ENCODE data around the gene SPATA31C1.
"Not testable (repeated sequence)": the region's sequence is repeated elsewhere in the genome, so short reads cannot be mapped to it uniquely, and the experiment has no call there.

The SPATA31C1 gene

GRCh38 chr9:87917662-87918061 lies at the start of gene SPATA31C1:
TSS of gene SPATA31C1 (plus strand) at chr9:87917962.
- ATAC-seq, result not testable (repeated sequence)

- ATAC-seq, result no peak
Observed at GRCh38 chr9:87868175-87868574, 49.6 kb upstream of the SPATA31C1 start.

GRCh38 chr9:87868635-87869034 lies 49.1 kb upstream of the SPATA31C1 start:
- no peak for ATAC-seq

GRCh38 chr9:87869082-87869481 lies 48.7 kb upstream of the SPATA31C1 start:
- no peak for ATAC-seq

- ATAC-seq, result no peak
Observed at GRCh38 chr9:87871425-87872078, 46.2 kb upstream of the SPATA31C1 start.

- no peak for ATAC-seq
Observed at GRCh38 chr9:87872079-87872624, 45.6 kb upstream of the SPATA31C1 start.

- no peak for ATAC-seq
Observed at GRCh38 chr9:87873607-87874303, 44.0 kb upstream of the SPATA31C1 start.

GRCh38 chr9:87874304-87874623 lies 43.5 kb upstream of the SPATA31C1 start:
- no peak for ATAC-seq

- ATAC-seq, result no peak
Observed at GRCh38 chr9:87875060-87875459, 42.7 kb upstream of the SPATA31C1 start.

- ATAC-seq, result no peak
Observed at GRCh38 chr9:87875831-87876545, 41.8 kb upstream of the SPATA31C1 start.

- ATAC-seq, result no peak
Observed at GRCh38 chr9:87876708-87877107, 41.1 kb upstream of the SPATA31C1 start.

GRCh38 chr9:87878989-87879511 lies 38.7 kb upstream of the SPATA31C1 start:
- peak; percentile 37 to 65 for ATAC-seq

- ATAC-seq, result no peak
Observed at GRCh38 chr9:87880116-87880515, 37.6 kb upstream of the SPATA31C1 start.

- no peak for ATAC-seq
Observed at GRCh38 chr9:87880683-87881082, 37.1 kb upstream of the SPATA31C1 start.

- no peak for ATAC-seq
Observed at GRCh38 chr9:87882627-87883026, 35.1 kb upstream of the SPATA31C1 start, which contains the start of gene SPATA31E1. TSS of gene SPATA31E1 (plus strand) at chr9:87882877. CDS start at chr9:87882892, 15 bp downstream.

- no peak for ATAC-seq
Observed at GRCh38 chr9:87883274-87883673, 34.5 kb upstream of the SPATA31C1 start.

- ATAC-seq, result no peak
Observed at GRCh38 chr9:87883990-87884389, 33.8 kb upstream of the SPATA31C1 start.

- no peak for ATAC-seq
Observed at GRCh38 chr9:87884578-87885459, 32.9 kb upstream of the SPATA31C1 start.

GRCh38 chr9:87885484-87886189 lies 32.1 kb upstream of the SPATA31C1 start:
- ATAC-seq, result no peak

- ATAC-seq, result no peak
Observed at GRCh38 chr9:87886210-87886932, 31.4 kb upstream of the SPATA31C1 start.

All from activated CD4-positive, CD25-positive, alpha-beta regulatory T cell treated with anti-CD3 and anti-CD28 coated beads, Interleukin-2, amount 50 U/mL, for 24 hours (primary cell).